IgD-negative memory B cell (primary cell): ENCODE results near the gene LOXL1. TPM values are rescaled to one million over a fixed set of nuclear protein-coding genes. Genes with fewer than 3 reads are reported as not detected.

Experiments
- H3K27ac Mint-ChIP-seq, 3 donors: one replicate each; pipeline ENCODE4 v1.8.0; 2020 to 2022; ENCODE audit warnings: mild to moderate bottlenecking in 3 of 3, mixed read lengths in 3 of 3, moderate library complexity in 1 of 3
- H3K27me3 Mint-ChIP-seq: one replicate; pipeline ENCODE4 v1.8.0; 2021; ENCODE audit warnings: mixed read lengths
- H3K36me3 Mint-ChIP-seq: one replicate; pipeline ENCODE4 v1.8.0; 2020; ENCODE audit warnings: mild to moderate bottlenecking, mixed read lengths
- H3K4me1 Mint-ChIP-seq, 3 donors: one replicate each; pipeline ENCODE4 v1.8.0; 2020 to 2022; ENCODE audit warnings: mixed read lengths in 3 of 3, mild to moderate bottlenecking in 1 of 3
- H3K4me3 Mint-ChIP-seq, 4 donors: one replicate each; pipeline ENCODE4 v1.8.0; 2020 to 2022; ENCODE audit warnings: mild to moderate bottlenecking in 4 of 4, mixed read lengths in 4 of 4, moderate library complexity in 3 of 4
- H3K9me3 Mint-ChIP-seq, 3 donors: one replicate each; pipeline ENCODE4 v1.8.0; 2020 to 2021; ENCODE audit warnings: mixed read lengths in 3 of 3, mild to moderate bottlenecking in 1 of 3
- polyA plus RNA-seq: library from polyadenylated mRNA; unstranded; fragments of 300-500 nt; fragmentation: Illumina TruSeq; gene quantifications from one replicate; pipeline ENCODE4 v1.2.3, GENCODE V29; 2021

Gene LOXL1
- polyA plus RNA-seq, 1 donor from 2014 or later, result 0.55 TPM

DNA sequence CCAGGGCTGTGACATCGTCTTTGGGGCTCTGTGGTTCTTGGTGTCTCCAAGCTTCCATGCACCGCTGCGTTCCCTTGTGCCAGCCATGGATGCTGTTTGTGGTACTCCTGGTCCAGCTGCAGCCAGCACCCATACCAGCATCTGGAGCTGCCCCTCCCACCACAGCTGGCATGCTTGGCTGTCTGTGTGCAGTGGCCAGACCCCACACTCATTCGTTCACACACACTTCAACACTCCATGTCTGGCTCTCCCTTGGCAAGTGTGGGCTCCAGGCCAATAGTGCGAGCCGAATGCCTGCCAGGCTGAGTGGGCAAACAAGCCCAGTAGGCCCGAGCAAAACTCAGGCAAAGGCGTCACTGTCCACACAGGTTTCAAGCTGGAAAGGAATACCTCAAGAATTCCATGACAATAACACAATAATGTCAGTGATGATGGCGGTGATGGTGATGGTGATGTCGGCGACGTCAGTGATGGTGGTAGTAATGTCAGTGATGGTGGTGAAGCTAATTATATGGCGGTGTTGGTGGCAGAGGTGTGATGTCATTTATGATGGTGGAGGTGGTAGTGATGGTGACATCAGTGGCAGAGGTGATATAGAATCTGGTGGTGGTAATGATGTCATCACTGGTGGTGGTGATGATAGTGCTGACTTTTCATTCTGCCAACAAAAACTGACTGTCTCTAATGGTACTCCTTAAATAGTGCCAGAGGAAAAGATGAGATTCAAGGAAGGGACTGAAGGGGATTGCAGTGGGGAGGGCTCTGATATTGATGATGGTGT lies 33.6 kb upstream of the LOXL1 start:
- Mint-ChIP-seq H3K27ac (no peak overlapping the region), H3K27me3 (peaks cover 17% of the 10 kb centered on the region), H3K36me3 (no peaks in the 10 kb centered on the region), H3K4me1 (no peaks in the 10 kb centered on the region), H3K9me3 (peaks cover 0 to 4% (median 0%) of the 10 kb centered on the region in 3 donors), H3K4me3 (no peak overlapping the region)

DNA sequence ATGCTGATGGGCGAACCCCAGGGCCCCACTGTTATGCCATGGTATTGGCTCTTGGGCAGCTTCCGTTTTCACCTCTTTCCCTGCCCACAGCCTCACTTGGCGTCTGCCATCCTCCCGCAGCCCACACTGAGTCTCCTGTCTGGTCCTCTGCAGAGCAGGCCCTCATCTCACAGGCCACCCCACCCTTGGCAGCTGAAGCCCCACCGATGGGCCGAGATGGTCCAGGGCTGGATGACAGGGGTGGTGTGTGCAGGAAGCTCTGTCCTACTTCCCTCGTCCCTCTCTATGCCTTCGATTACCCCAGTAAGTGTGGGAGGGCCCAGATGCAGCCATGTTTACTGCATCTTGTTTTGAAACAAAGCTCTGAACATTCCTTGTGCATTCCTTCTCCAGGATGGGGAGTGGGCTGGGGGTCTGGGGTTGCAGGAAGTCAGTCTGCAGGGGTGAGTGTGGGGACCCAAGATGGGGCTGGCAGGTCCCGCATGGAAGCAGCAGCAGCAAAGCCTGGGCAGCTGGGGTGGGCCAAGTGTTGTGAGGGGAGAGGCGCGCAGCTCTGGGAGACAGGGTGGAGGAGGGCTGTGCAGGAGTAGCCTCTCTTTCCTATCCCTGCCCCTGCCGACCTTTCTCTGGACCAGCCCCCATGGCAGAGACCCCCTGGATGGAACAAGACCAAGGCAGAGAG lies 32.0 kb upstream of the LOXL1 start:
- Mint-ChIP-seq H3K36me3 (no peaks in the 10 kb centered on the region), H3K27me3 (peaks cover 15% of the 10 kb centered on the region), H3K4me3 (no peak overlapping the region), H3K27ac (no peak overlapping the region), H3K4me1 (no peaks in the 10 kb centered on the region), H3K9me3 (peaks cover 0 to 4% (median 0%) of the 10 kb centered on the region in 3 donors)

GRCh38 chr15:73897441-73898261 lies 28.6 kb upstream of the LOXL1 start:
- no peak overlapping the region for H3K27ac Mint-ChIP-seq
- H3K27me3 Mint-ChIP-seq, result peaks cover 4% of the 10 kb centered on the region
- H3K4me3 Mint-ChIP-seq, result no peak overlapping the region
- no peaks in the 10 kb centered on the region for H3K36me3 Mint-ChIP-seq
- no peaks in the 10 kb centered on the region for H3K4me1 Mint-ChIP-seq
- H3K9me3 Mint-ChIP-seq, result peaks cover 0 to 3% (median 0%) of the 10 kb centered on the region in 3 donors

DNA sequence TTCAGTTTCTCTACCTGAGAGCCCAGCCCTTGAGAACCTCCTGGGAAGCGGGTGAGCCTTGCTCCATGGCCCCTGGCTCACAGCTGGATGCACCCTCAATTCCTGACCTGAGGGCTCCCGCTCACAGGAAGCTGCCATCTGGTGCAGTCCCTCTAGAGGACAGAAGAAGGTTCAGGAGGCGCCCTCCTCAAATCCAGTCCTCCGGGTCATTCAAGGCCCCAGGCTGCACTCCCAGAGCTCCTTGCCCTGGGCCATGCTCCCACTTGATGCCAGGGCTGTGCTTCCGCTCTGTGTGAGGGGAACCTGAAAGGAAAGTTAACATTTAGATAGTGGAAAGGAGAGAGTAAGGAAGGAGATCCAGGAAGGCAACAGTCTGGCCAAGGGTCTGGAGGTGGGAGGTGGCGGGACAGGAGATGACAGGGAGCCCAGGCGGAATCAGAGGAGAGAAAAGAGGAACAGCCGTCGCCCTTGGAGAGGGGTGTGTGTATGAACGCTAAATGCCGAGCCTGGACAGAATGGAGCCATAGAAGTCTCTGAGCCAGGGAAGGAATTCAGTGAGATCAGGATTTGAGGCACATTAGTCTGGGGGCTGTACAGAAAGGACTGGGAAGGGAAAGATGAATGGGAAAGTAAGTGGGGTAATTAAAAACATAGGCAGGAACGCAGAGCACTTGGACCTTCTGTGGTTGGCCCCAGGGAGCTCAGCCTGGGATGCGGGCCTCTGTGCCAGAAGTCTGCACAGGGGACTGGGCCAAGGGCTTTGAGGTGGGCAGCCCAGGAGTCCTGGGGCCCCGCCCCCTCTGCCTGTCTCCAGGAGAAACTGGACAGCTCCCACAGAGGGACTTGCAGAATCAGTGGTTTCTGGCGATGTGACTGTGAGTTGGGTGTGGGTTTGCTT lies 26.8 kb upstream of the LOXL1 start:
- H3K27ac Mint-ChIP-seq, result peak overlapping the region in 1 of 3 donors; percentile 31
- H3K36me3 Mint-ChIP-seq, result no peaks in the 10 kb centered on the region
- H3K27me3 Mint-ChIP-seq, result peaks cover 4% of the 10 kb centered on the region
- H3K9me3 Mint-ChIP-seq, result peaks cover 0 to 2% (median 0%) of the 10 kb centered on the region in 3 donors
- no peaks in the 10 kb centered on the region for H3K4me1 Mint-ChIP-seq
- H3K4me3 Mint-ChIP-seq, result peak overlapping the region in 1 of 4 donors; percentile 45

DNA sequence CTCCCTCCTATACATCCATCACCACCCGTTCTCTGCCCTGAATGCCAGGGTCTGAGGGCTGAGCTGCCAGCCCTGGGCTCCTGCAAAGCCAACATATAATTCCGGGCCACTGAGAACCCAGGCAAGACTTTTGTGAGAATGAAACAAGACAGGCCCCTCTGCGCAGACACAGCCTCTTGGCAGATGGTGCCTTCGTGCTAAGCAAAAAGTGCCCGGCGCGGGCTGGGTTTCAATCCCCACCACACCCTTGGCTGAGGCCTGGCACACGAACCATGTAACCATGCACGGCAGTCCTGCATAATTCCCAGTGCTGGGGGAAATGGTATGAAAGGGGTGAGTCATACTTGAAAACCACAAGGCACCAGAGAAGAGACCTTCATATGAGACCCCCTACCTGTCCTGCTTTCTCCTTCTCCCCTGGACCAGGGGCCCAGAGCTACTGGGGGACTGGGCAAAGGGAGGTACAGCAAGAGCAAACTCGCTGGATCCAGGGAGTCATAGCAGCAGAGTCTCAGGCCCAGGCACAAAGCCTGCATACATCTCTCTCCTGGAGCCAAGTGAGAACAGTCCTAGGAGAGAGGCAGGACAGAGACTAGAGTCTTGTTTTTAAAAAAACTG lies 26.1 kb upstream of the LOXL1 start:
- Mint-ChIP-seq H3K27me3 (peaks cover 3% of the 10 kb centered on the region), H3K27ac (no peak overlapping the region), H3K36me3 (no peaks in the 10 kb centered on the region), H3K4me1 (no peaks in the 10 kb centered on the region), H3K9me3 (peaks cover 0 to 2% (median 0%) of the 10 kb centered on the region in 3 donors), H3K4me3 (no peak overlapping the region)

DNA sequence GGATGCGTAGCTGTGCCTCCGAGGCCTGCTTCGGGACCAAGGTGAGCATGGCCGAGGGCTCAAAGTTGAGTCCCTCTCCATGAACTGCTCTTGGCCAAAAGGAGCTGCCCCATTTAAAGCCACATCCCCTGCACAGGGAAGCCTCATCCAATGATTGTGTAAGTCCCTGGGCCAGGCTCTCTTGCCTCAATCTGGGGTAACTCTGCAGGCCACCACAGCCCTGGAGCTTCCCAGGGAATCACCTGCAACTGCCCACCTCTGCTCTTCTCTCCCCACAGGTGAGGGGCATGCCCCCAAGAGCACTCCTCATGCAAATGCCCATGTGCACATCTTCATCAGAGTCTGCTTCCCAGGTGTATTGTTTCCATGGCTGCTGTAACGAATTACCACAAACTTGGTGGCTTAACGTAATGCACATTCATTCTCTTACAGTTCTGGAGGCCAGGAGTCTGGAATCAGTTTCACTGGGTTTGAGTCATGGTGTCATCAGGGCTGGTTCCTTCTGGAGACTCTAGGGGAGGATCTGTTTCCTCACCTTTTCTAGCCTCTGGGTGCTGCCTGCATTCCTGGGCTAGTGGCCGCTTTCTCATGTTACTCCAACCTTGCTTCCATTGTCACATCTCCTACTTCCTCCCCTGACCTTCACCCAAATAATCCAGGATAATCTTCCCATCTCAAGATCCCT lies 25.0 kb upstream of the LOXL1 start:
- no peaks in the 10 kb centered on the region for H3K27me3 Mint-ChIP-seq
- no peak overlapping the region for H3K4me3 Mint-ChIP-seq
- peak overlapping the region in 1 of 3 donors; percentile 59 for H3K27ac Mint-ChIP-seq
- H3K4me1 Mint-ChIP-seq, result no peaks in the 10 kb centered on the region
- H3K36me3 Mint-ChIP-seq, result no peaks in the 10 kb centered on the region
- H3K9me3 Mint-ChIP-seq, result peaks cover 0 to 2% (median 0%) of the 10 kb centered on the region in 3 donors

DNA sequence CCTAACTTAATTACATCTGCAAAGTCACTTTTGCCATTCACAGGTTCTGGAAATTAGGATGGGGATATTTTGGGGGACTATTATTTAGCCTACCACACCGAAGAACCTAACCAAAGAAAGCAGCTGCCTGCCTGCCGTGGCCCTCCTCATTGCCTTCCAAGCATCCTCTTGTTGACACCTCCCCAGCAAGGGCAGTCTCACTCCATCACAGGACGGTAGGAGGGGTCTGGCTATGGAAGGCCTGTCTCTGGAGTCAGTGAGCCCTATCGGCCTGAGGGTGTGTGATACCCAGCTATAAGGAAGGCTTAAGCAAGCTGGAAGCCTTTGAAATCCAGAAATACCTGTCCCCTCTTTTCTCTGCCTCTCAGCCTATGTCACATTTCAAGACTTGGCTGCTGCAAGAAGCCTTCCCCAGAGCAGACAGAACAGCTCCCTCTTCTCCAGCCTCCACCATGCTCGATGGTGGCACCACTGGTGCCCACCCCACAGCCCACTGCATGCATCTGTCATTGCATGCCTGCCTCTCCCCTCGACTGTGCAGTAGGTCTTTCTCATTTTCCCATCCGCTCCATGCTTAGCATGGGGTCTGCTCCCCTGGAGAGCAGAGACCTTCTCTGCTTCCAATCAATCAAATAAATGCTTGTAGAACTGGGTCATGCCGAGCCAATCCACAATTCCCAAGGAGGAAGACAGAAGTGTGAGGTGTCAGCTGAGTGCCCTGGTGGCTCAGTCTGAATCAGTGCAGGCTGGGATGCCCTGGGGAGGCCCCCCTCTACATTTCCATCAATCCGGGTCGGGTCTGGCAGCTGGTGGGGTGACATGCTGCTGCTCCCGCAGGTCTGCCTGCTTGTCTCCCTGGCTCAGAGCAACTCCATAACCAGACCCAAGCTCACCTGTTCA lies 23.9 kb upstream of the LOXL1 start:
- peaks cover 2% of the 10 kb centered on the region for H3K36me3 Mint-ChIP-seq
- no peak overlapping the region for H3K27ac Mint-ChIP-seq
- H3K4me1 Mint-ChIP-seq, result no peaks in the 10 kb centered on the region
- H3K27me3 Mint-ChIP-seq, result no peaks in the 10 kb centered on the region
- H3K4me3 Mint-ChIP-seq, result no peak overlapping the region
- H3K9me3 Mint-ChIP-seq, result peaks cover 0 to 2% (median 0%) of the 10 kb centered on the region in 3 donors

DNA sequence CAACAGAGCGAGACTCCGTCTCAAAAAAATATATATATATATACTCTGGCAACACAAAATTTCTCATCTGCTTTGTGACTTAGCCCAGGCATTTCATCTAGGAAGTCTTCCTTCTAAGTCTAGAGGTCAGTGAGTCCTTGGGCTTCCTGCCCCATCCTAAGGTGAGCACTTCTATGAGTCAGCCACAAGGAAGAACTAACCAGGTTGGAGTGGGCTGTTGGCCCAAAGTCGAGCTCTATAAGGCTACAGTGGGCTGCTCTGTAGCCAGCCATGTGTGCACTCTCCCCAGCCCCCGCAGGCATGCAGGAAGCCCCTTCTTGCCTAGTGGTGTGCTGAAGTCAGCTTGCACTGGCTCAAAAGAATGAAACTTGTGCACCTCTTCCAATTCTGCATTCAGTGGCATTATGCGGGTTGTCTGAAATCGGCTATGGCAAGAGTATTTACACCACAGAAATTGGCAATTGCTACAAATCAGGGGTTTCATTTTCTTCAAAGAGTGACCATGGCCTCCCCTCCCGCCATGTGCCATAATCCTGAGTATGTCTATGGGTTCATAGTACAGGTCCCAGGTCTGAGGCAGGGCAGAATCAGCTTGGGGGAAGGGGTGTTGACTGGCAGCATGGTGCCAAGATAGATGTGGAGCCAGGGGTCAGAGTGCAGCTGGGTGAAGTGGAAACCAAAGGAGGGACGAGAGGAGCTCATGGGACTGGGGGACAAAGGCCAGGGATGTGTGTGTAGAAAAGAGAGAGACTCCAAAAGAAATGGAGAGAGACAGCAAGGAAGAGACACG lies 22.0 kb upstream of the LOXL1 start:
- no peak overlapping the region for H3K27ac Mint-ChIP-seq

DNA sequence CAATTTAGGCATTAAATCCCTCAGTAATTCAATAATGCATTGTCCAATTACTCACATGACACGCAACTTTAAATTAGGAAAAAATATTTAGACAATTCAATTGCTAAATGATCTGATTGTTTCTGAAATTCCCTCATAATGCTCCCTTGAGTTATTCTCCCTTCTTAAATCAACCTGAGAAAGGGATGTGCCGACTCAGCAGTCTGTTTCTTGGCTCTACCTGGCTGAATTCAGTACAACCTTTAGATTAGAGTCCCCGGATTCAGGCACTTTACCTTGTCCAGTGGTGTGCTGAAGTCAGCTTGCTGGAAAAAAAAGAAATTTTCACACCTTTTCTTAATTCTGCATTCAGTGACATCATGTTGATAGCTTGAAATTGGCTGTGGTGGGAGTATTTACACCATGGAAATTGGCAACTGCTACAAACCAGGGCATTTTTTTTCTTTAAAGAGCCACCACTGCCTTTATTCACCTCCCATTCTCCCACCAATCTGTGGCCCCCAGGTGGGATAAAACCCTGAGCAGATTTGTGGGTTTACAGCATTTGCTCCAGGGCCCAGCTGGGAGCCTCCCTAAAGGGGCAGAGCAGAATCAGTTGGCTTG lies 20.9 kb upstream of the LOXL1 start:
- Mint-ChIP-seq H3K4me3 (no peak overlapping the region), H3K27ac (no peak overlapping the region), H3K36me3 (peaks cover 2% of the 10 kb centered on the region), H3K27me3 (no peaks in the 10 kb centered on the region), H3K9me3 (peaks cover 0 to 2% (median 0%) of the 10 kb centered on the region in 3 donors), H3K4me1 (no peaks in the 10 kb centered on the region)

More for the DNA sequence above, 22.0 kb upstream of the LOXL1 start:
- Mint-ChIP-seq H3K36me3 (peaks cover 2% of the 10 kb centered on the region), H3K4me3 (no peak overlapping the region), H3K9me3 (peaks cover 0 to 2% (median 0%) of the 10 kb centered on the region in 3 donors), H3K4me1 (no peaks in the 10 kb centered on the region), H3K27me3 (no peaks in the 10 kb centered on the region)

DNA sequence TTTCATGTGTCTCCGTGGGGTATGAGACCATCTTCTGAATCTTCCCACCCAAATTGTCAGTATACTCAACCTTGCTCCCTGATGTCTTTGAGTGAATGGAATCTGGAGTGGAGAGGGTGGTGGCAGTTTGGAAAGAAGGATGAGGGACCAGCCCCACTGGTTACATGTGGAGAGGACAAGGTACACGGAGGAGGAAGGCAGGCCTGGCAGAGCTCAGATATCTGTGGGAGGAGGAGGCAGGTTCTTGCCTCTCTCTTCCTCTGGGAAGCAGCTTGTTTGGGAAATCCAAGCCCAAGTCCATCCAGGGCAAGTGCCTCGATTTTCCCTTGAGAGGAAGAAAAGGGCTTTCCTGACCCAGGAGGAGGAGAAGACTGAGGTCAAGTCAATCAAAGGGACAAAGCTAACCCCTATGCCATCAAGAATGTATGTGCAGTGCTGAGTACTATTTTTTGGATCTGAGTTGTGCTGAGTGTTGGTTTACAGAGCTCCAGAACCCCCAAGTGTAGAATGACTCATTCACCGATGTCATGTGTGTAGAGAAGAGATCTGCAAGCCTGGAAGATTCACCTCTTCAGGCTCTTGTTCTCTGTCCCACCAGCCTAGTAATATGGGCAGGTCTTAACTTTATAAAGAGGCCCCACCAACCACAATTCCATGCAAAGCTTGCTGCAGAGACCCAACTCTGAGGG lies 19.8 kb upstream of the LOXL1 start:
- H3K9me3 Mint-ChIP-seq, result peaks cover 0 to 2% (median 0%) of the 10 kb centered on the region in 3 donors
- no peaks in the 10 kb centered on the region for H3K4me1 Mint-ChIP-seq
- peak overlapping the region in 1 of 4 donors; percentile 19 for H3K4me3 Mint-ChIP-seq
- peaks cover 2% of the 10 kb centered on the region for H3K36me3 Mint-ChIP-seq
- H3K27me3 Mint-ChIP-seq, result no peaks in the 10 kb centered on the region
- H3K27ac Mint-ChIP-seq, result peak overlapping the region in 1 of 3 donors; percentile 71

DNA sequence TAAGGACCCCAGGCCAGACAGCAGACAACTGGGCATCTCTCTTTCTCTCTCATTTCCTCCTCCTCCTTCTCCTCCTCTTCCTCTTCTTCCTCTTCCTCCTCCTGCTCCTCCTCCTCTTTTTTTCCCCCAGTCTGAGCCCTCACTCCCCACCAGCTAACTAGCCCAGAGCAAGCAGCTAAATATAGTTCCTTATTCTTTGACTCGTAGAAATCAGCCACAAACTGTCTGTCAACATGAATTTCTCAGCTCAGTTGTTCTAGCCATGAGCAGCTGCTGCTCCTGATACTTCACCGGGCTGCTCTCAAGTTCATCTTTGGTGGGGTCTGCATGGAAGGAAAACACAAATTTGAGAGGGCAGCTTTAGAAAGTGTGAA lies 19.2 kb upstream of the LOXL1 start:
- Mint-ChIP-seq H3K36me3 (peaks cover 2% of the 10 kb centered on the region), H3K4me3 (no peak overlapping the region), H3K27me3 (no peaks in the 10 kb centered on the region), H3K27ac (no peak overlapping the region), H3K4me1 (no peaks in the 10 kb centered on the region), H3K9me3 (peaks cover 0 to 2% (median 0%) of the 10 kb centered on the region in 3 donors)
